OCI-LY7 (cell line): ENCODE results near the gene IGFBP6. TPM values are rescaled to one million over a fixed set of nuclear protein-coding genes. Genes with fewer than 3 reads are reported as not detected.

Experiments used
- BruUV-seq: library from RNA; stranded (reverse); fragments of 400-500 nt; replicated peaks from 2 replicates; lab custom pipeline; 2021; lab: Mats Ljungman, UMichigan
- CTCF ChIA-PET: fragments of 300-600 bp; sonication (Branson Sonifier 250); formaldehyde crosslinking; loops from one replicate; lab custom pipeline; 2022; ENCODE audit warnings: antibody characterized with exemption; ENCODE audit not compliant: unreplicated experiment; lab: Charles Lee
- POLR2A ChIA-PET: fragments of 300-600 bp; sonication (Branson Sonifier 250); formaldehyde crosslinking; loops from one replicate; lab custom pipeline; 2022; ENCODE audit warnings: antibody characterized with exemption; lab: Charles Lee
- DNase-seq: peaks from one replicate; pipeline ENCODE4 v3.0.0-alpha.2; 2015; ENCODE audit warnings: low spot score
- H2AFZ ChIP-seq: fragments of 200-600 bp; sonication (generic), shearing (Covaris generic); 2 replicates; pipeline ENCODE4 v1.6.1; 2014; ENCODE audit warnings: mild to moderate bottlenecking, antibody characterized with exemption, low read length, moderate library complexity
- H3K27ac ChIP-seq: fragments of 200-600 bp; sonication (generic); 2 replicates; pipeline ENCODE4 v1.5.1; 2014; ENCODE audit warnings: mixed run types, low read depth, mild to moderate bottlenecking, moderate library complexity, low read length, inconsistent platforms; ENCODE audit not compliant: poor library complexity, severe bottlenecking
- H3K36me3 ChIP-seq: fragments of 200-600 bp; sonication (generic); 2 replicates; pipeline ENCODE4 v1.6.1; 2014; ENCODE audit warnings: mild to moderate bottlenecking, antibody characterized with exemption, low read length, moderate library complexity, mixed read lengths; ENCODE audit not compliant: insufficient read depth
- H3K4me1 ChIP-seq: fragments of 200-600 bp; sonication (generic); 2 replicates; pipeline ENCODE4 v1.5.1; 2014; ENCODE audit warnings: mild to moderate bottlenecking, low read length; ENCODE audit not compliant: insufficient read depth, poor library complexity, severe bottlenecking
- H3K4me2 ChIP-seq: fragments of 200-600 bp; sonication (generic); 2 replicates; pipeline ENCODE4 v1.6.1; 2014; ENCODE audit warnings: mild to moderate bottlenecking, low read length
- H3K4me3 ChIP-seq: fragments of 200-600 bp; sonication (generic); 2 replicates; pipeline ENCODE4 v1.5.1; 2014; ENCODE audit warnings: mild to moderate bottlenecking, low read depth, low read length; ENCODE audit not compliant: poor library complexity, severe bottlenecking
- H3K79me2 ChIP-seq: fragments of 200-600 bp; sonication (generic); 2 replicates; pipeline ENCODE4 v1.6.1; 2016; ENCODE audit warnings: low read depth, mild to moderate bottlenecking, low read length, moderate library complexity, mixed read lengths; ENCODE audit not compliant: insufficient read depth
- H3K9me2 ChIP-seq: fragments of 200-600 bp; sonication (generic); 2 replicates; pipeline ENCODE4 v1.6.1; 2016; ENCODE audit warnings: mild to moderate bottlenecking, low read length, mixed read lengths; ENCODE audit not compliant: insufficient read depth
- H3K9me3 ChIP-seq: fragments of 200-600 bp; sonication (generic); 2 replicates; pipeline ENCODE4 v1.6.1; 2014; ENCODE audit warnings: mild to moderate bottlenecking, mixed run types, low read length, mixed read lengths
- H4K20me1 ChIP-seq: fragments of 200-600 bp; sonication (generic); 2 replicates; pipeline ENCODE4 v1.6.1; 2014; ENCODE audit warnings: mild to moderate bottlenecking, antibody characterized with exemption, low read length, moderate library complexity, mixed read lengths; ENCODE audit not compliant: insufficient read depth
- EZH2phosphoT487 ChIP-seq: fragments of 200-600 bp; sonication (generic); IDR thresholded peaks from 2 replicates; pipeline ENCODE4 v1.6.1; 2018; ENCODE audit warnings: low read depth, borderline replicate concordance, mild to moderate bottlenecking, mixed run types, antibody characterized with exemption, low read length, moderate library complexity, mixed read lengths
- intact Hi-C: fragments of 100-400 bp; cut with micrococcal nuclease; formaldehyde crosslinking; loops from one replicate; pipeline ENCODE4 v1.10.0; 2022; ENCODE audit not compliant: unreplicated experiment
- microRNA-seq: library from miRNA; unstranded; fragments of <30 nt; microRNA quantifications from one replicate; pipeline ENCODE4 v1.2.0, GENCODE V29; 2022; ENCODE audit warnings: borderline replicate concordance
- small RNA-seq: library from RNA; depleted of rRNA; stranded (forward); fragments of <200 nt; gene quantifications from one replicate; pipeline ENCODE3, GENCODE V24; 2014
- total RNA-seq, 2 experiments: library from RNA; depleted of rRNA in 1 of 2; stranded (reverse); fragments of >200 nt in 1 of 2; shearing (Covaris generic) in 1 of 2; gene quantifications; 2 replicates each; pipeline ENCODE4 v1.2.3, GENCODE V29; 2014 to 2022
- TF ChIP-seq, protein P1 (sequence below): fragments of 200-600 bp; sonication (generic); conservative IDR thresholded peaks from 2 replicates; pipeline ENCODE4 v1.5.1; 2014; ENCODE audit warnings: mild to moderate bottlenecking, antibody characterized with exemption, low read length, moderate library complexity, mixed read lengths

IGFBP6 gene
- total RNA-seq, 2 experiments from 2014 or later, result 2.9 TPM; not detected in 1

DNA sequence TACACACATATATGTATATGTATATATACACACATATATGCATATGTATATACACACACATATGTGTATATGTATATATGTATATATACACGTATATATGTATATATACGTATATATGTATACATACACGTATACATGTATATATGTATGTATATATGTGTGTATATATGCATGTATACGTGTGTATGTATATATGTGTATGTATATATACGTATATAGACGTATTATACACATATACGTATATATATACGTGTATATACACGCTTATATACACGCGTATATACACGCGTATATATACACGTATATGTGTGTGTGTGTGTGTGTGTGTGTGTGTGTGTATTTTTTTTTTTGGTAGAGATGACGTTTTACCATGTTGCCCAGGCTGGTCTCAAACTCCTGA lies 50.2 kb downstream of the IGFBP6 start:
- H3K9me3 ChIP-seq, result no peaks in the 10 kb centered on the region
- no peak overlapping the region for H3K4me3 ChIP-seq
- TF ChIP-seq EZH2phosphoT487, result no peak
- TF ChIP-seq, protein P1, sequence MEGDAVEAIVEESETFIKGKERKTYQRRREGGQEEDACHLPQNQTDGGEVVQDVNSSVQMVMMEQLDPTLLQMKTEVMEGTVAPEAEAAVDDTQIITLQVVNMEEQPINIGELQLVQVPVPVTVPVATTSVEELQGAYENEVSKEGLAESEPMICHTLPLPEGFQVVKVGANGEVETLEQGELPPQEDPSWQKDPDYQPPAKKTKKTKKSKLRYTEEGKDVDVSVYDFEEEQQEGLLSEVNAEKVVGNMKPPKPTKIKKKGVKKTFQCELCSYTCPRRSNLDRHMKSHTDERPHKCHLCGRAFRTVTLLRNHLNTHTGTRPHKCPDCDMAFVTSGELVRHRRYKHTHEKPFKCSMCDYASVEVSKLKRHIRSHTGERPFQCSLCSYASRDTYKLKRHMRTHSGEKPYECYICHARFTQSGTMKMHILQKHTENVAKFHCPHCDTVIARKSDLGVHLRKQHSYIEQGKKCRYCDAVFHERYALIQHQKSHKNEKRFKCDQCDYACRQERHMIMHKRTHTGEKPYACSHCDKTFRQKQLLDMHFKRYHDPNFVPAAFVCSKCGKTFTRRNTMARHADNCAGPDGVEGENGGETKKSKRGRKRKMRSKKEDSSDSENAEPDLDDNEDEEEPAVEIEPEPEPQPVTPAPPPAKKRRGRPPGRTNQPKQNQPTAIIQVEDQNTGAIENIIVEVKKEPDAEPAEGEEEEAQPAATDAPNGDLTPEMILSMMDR, result no peak
- intact Hi-C loops, result no loop called here
- H4K20me1 ChIP-seq, result no peaks in the 10 kb centered on the region
- no TSS peak for BruUV-seq
- CTCF ChIA-PET, result no interaction called here
- no peak overlapping the region for H3K4me2 ChIP-seq
- no peak overlapping the region for H3K27ac ChIP-seq
- H2AFZ ChIP-seq, result no peak overlapping the region
- no peaks in the 10 kb centered on the region for H3K36me3 ChIP-seq
- H3K4me1 ChIP-seq, result no peaks in the 10 kb centered on the region
- no peaks in the 10 kb centered on the region for H3K79me2 ChIP-seq
- DNase-seq, result no peak
- POLR2A ChIA-PET, result no interaction called here
- H3K9me2 ChIP-seq, result no peaks in the 10 kb centered on the region

DNA sequence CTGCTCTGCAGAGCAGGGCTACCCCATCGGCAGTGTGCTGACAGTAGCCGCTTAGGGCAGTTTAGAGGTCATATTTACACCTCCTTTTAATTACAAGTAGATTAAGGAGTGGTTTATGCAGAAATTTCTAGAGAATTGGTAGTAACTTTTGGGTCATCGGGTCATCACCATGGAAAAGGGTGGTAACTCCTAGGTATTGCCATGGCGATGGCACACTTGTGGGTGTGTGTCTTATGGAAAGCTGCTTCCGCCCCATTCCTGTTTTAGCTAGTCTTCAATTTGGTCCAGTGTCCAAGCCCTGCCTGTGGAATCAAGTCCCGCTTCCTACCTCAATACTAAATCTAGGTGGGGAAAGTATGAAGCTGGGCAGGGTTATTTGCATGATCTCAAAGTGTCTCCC lies 53.6 kb downstream of the IGFBP6 start:
- no peaks in the 10 kb centered on the region for H3K9me2 ChIP-seq
- intact Hi-C loops, result no loop called here
- H3K9me3 ChIP-seq, result no peaks in the 10 kb centered on the region
- ChIA-PET POLR2A (interaction anchor here (0.6 kb wide), 1 partner anchor 14 kb away, joined by 3 read pairs; no protein-coding TSS in a partner anchor), CTCF (no interaction called here)
- no TSS peak for BruUV-seq
- no peak for DNase-seq
- H3K4me3 ChIP-seq, result no peak overlapping the region
- TF ChIP-seq, protein P1, result no peak
- no peak for TF ChIP-seq EZH2phosphoT487
- H3K4me1 ChIP-seq, result no peaks in the 10 kb centered on the region
- H3K4me2 ChIP-seq, result no peak overlapping the region
- H3K27ac ChIP-seq, result no peak overlapping the region
- H3K36me3 ChIP-seq, result no peaks in the 10 kb centered on the region
- H3K79me2 ChIP-seq, result no peaks in the 10 kb centered on the region
- H2AFZ ChIP-seq, result no peak overlapping the region
- H4K20me1 ChIP-seq, result no peaks in the 10 kb centered on the region

Small RNAs within 50 kb of the gene (microRNA-seq; reads per million reads assigned to microRNA genes)
- gene MIR6757, result not detected

Small RNAs within 50 kb of the gene (small RNA-seq; reads per million reads assigned to genes)
- not detected for gene HIGD1AP1
- gene MIR6757, result not detected
- not detected for gene RNU6-333P

Other genes with a start within 250 kb of the IGFBP6 start
- not detected in 2 replicates for gene KRT78, start 248.7 kb upstream of the IGFBP6 start, total RNA-seq (2014; rRNA removed; shearing (Covaris generic))
- gene KRT78, start 248.7 kb upstream of the IGFBP6 start, total RNA-seq (2022), result not detected in 2 replicates
- 0.16 TPM in 1 of 2 replicates, not detected in the other for gene KRT8, start 192.6 kb upstream of the IGFBP6 start, total RNA-seq (2014; rRNA removed; shearing (Covaris generic))
- gene KRT8, start 192.6 kb upstream of the IGFBP6 start, total RNA-seq (2022), result 0.89 TPM in 2 replicates
- not detected in 2 replicates for gene KRT18, start 148.5 kb upstream of the IGFBP6 start, total RNA-seq (2014; rRNA removed; shearing (Covaris generic))
- gene KRT18, start 148.5 kb upstream of the IGFBP6 start, total RNA-seq (2022), result not detected in 2 replicates
- gene EIF4B, start 91.2 kb upstream of the IGFBP6 start, total RNA-seq (2014; rRNA removed; shearing (Covaris generic)), result 645 and 872 TPM in 2 replicates
- gene EIF4B, start 91.2 kb upstream of the IGFBP6 start, total RNA-seq (2022), result 745 and 898 TPM in 2 replicates
- gene TNS2, start 47.6 kb upstream of the IGFBP6 start, total RNA-seq (2014; rRNA removed; shearing (Covaris generic)), result 0.25 TPM in 1 of 2 replicates, not detected in the other
- gene TNS2, start 47.6 kb upstream of the IGFBP6 start, total RNA-seq (2022), result 1.3 and 1.6 TPM in 2 replicates
- gene SPRYD3, start 18.3 kb upstream of the IGFBP6 start, total RNA-seq (2014; rRNA removed; shearing (Covaris generic)), result 7.3 and 10.9 TPM in 2 replicates
- 17.2 and 20.5 TPM in 2 replicates for gene SPRYD3, start 18.3 kb upstream of the IGFBP6 start, total RNA-seq (2022)
- 0.06 and 0.08 TPM in 2 replicates for gene SOAT2, start 5.8 kb downstream of the IGFBP6 start, total RNA-seq (2014; rRNA removed; shearing (Covaris generic))
- gene SOAT2, start 5.8 kb downstream of the IGFBP6 start, total RNA-seq (2022), result 1.2 and 1.8 TPM in 2 replicates
- gene ZNF740, start 83.1 kb downstream of the IGFBP6 start, total RNA-seq (2014; rRNA removed; shearing (Covaris generic)), result 26.1 and 31.6 TPM in 2 replicates
- gene ZNF740, start 83.1 kb downstream of the IGFBP6 start, total RNA-seq (2022), result 58.2 and 66.5 TPM in 2 replicates
- 18.9 and 25.8 TPM in 2 replicates for gene CSAD, start 83.3 kb downstream of the IGFBP6 start, total RNA-seq (2014; rRNA removed; shearing (Covaris generic))
- gene CSAD, start 83.3 kb downstream of the IGFBP6 start, total RNA-seq (2022), result 26.9 and 32.0 TPM in 2 replicates
- 48.6 and 51.7 TPM in 2 replicates for gene ITGB7, start 109.6 kb downstream of the IGFBP6 start, total RNA-seq (2014; rRNA removed; shearing (Covaris generic))
- gene ITGB7, start 109.6 kb downstream of the IGFBP6 start, total RNA-seq (2022), result 153 and 207 TPM in 2 replicates
- 1.4 and 7.0 TPM in 2 replicates for gene RARG, start 134.5 kb downstream of the IGFBP6 start, total RNA-seq (2014; rRNA removed; shearing (Covaris generic))
- gene RARG, start 134.5 kb downstream of the IGFBP6 start, total RNA-seq (2022), result 5.1 and 8.4 TPM in 2 replicates
- gene ESPL1, start 170.6 kb downstream of the IGFBP6 start, total RNA-seq (2014; rRNA removed; shearing (Covaris generic)), result 77.4 and 78.2 TPM in 2 replicates
- gene ESPL1, start 170.6 kb downstream of the IGFBP6 start, total RNA-seq (2022), result 121 and 137 TPM in 2 replicates
- 348 and 394 TPM in 2 replicates for gene PFDN5, start 197.9 kb downstream of the IGFBP6 start, total RNA-seq (2014; rRNA removed; shearing (Covaris generic))
- 264 TPM in 2 replicates for gene PFDN5, start 197.9 kb downstream of the IGFBP6 start, total RNA-seq (2022)
- 41.0 and 53.4 TPM in 2 replicates for gene MYG1, start 202.0 kb downstream of the IGFBP6 start, total RNA-seq (2014; rRNA removed; shearing (Covaris generic))
- 59.3 and 64.9 TPM in 2 replicates for gene MYG1, start 202.0 kb downstream of the IGFBP6 start, total RNA-seq (2022)
- gene AAAS, start 223.9 kb downstream of the IGFBP6 start, total RNA-seq (2014; rRNA removed; shearing (Covaris generic)), result 85.5 and 95.6 TPM in 2 replicates
- 94.5 and 109 TPM in 2 replicates for gene AAAS, start 223.9 kb downstream of the IGFBP6 start, total RNA-seq (2022)
- gene SP7, start 238.7 kb downstream of the IGFBP6 start, total RNA-seq (2014; rRNA removed; shearing (Covaris generic)), result 0.16 TPM in 1 of 2 replicates, not detected in the other
- gene SP7, start 238.7 kb downstream of the IGFBP6 start, total RNA-seq (2022), result 0.27 TPM in 1 of 2 replicates, not detected in the other